H9 (cell line): ENCODE results near the gene GAREM1. TPM values are rescaled to one million over a fixed set of nuclear protein-coding genes. Genes with fewer than 3 reads are reported as not detected.

Experiments
- DNase-seq: peaks from one replicate; pipeline ENCODE4 v3.0.0-alpha.2; 2017
- H2AFZ ChIP-seq: one replicate; pipeline ENCODE4 v1.6.1; 2013; ENCODE audit warnings: mild to moderate bottlenecking, low read length, control low read depth, moderate library complexity
- H2AK5ac ChIP-seq: 2 replicates; pipeline ENCODE4 v1.6.1; 2013; ENCODE audit warnings: low read length, control low read depth, mixed read lengths; ENCODE audit not compliant: insufficient read length
- H2BK120ac ChIP-seq: one replicate; pipeline ENCODE4 v1.6.1; 2013; ENCODE audit warnings: low read depth, mild to moderate bottlenecking, low read length, control low read depth, inconsistent platforms; ENCODE audit not compliant: poor library complexity, severe bottlenecking
- H2BK12ac ChIP-seq: 2 replicates; pipeline ENCODE4 v1.6.1; 2013; ENCODE audit warnings: low read length, control low read depth, mixed read lengths, low read depth; ENCODE audit not compliant: insufficient read length
- H2BK15ac ChIP-seq: 2 replicates; pipeline ENCODE4 v1.6.1; 2013; ENCODE audit warnings: low read depth, low read length, control low read depth
- H2BK20ac ChIP-seq: one replicate; pipeline ENCODE4 v1.6.1; 2013; ENCODE audit warnings: low read depth, mild to moderate bottlenecking, low read length, control low read depth, inconsistent platforms; ENCODE audit not compliant: poor library complexity, severe bottlenecking
- H2BK5ac ChIP-seq: 2 replicates; pipeline ENCODE4 v1.6.1; 2013; ENCODE audit warnings: low read length, control low read depth, mixed read lengths; ENCODE audit not compliant: insufficient read length
- H3K14ac ChIP-seq: 2 replicates; pipeline ENCODE4 v1.6.1; 2013; ENCODE audit warnings: low read length, control low read depth; ENCODE audit not compliant: insufficient read depth
- H3K18ac ChIP-seq: 2 replicates; pipeline ENCODE4 v1.6.1; 2013; ENCODE audit warnings: low read depth, mild to moderate bottlenecking, mixed read lengths, low read length, control low read depth; ENCODE audit not compliant: insufficient read length
- H3K23ac ChIP-seq: 2 replicates; pipeline ENCODE4 v1.6.1; 2013; ENCODE audit warnings: low read length, control low read depth, mixed read lengths, low read depth; ENCODE audit not compliant: insufficient read length
- H3K23me2 ChIP-seq: 2 replicates; pipeline ENCODE4 v1.6.1; 2013; ENCODE audit warnings: low read depth, mild to moderate bottlenecking, mixed read lengths, low read length, control low read depth; ENCODE audit not compliant: insufficient read length, poor library complexity, severe bottlenecking
- H3K27ac ChIP-seq: 2 replicates; pipeline ENCODE4 v1.5.1; 2013; ENCODE audit warnings: low read length, control low read depth, mixed read lengths, low read depth; ENCODE audit not compliant: insufficient read length
- H3K27me3 ChIP-seq: 2 replicates; pipeline ENCODE4 v1.6.1; 2013; ENCODE audit warnings: low read length, control low read depth, inconsistent platforms; ENCODE audit not compliant: insufficient read depth
- H3K4ac ChIP-seq: 2 replicates; pipeline ENCODE4 v1.6.1; 2013; ENCODE audit warnings: low read depth, mild to moderate bottlenecking, control low read depth, inconsistent platforms, low read length, moderate library complexity
- H3K4me1 ChIP-seq: 2 replicates; pipeline ENCODE4 v1.6.1; 2013; ENCODE audit warnings: low read length, control low read depth, inconsistent platforms; ENCODE audit not compliant: insufficient read depth
- H3K4me2 ChIP-seq: 2 replicates; pipeline ENCODE4 v1.6.1; 2013; ENCODE audit warnings: low read length, control low read depth, mixed read lengths; ENCODE audit not compliant: insufficient read length, insufficient read depth
- H3K56ac ChIP-seq: 2 replicates; pipeline ENCODE4 v1.6.1; 2013; ENCODE audit warnings: low read depth, mild to moderate bottlenecking, mixed read lengths, low read length, control low read depth; ENCODE audit not compliant: insufficient read length
- H3K79me1 ChIP-seq: 2 replicates; pipeline ENCODE4 v1.6.1; 2013; ENCODE audit warnings: low read depth, mild to moderate bottlenecking, moderate library complexity, low read length, control low read depth, inconsistent platforms; ENCODE audit not compliant: insufficient read depth, poor library complexity, severe bottlenecking
- H3K79me2 ChIP-seq: 2 replicates; pipeline ENCODE4 v1.6.1; 2013; ENCODE audit warnings: low read length, control low read depth, inconsistent platforms; ENCODE audit not compliant: insufficient read depth
- H3K9ac ChIP-seq: 2 replicates; pipeline ENCODE4 v1.6.1; 2013; ENCODE audit warnings: low read length, control low read depth, mixed read lengths; ENCODE audit not compliant: insufficient read length; ENCODE audit errors: extremely low read depth
- H3K9me3 ChIP-seq: one replicate; pipeline ENCODE4 v1.6.1; 2013; ENCODE audit warnings: low read depth, low read length, inconsistent platforms; ENCODE audit not compliant: control insufficient read depth
- H3T11ph ChIP-seq: one replicate; pipeline ENCODE4 v1.6.1; 2013; ENCODE audit warnings: mild to moderate bottlenecking, low read length, control low read depth, inconsistent platforms
- H4K20me1 ChIP-seq: one replicate; pipeline ENCODE4 v1.6.1; 2013; ENCODE audit not compliant: control insufficient read depth, insufficient read length, insufficient read depth
- H4K5ac ChIP-seq: 2 replicates; pipeline ENCODE4 v1.6.1; 2013; ENCODE audit warnings: low read depth, mild to moderate bottlenecking, mixed read lengths, low read length, control low read depth; ENCODE audit not compliant: insufficient read length
- H4K8ac ChIP-seq: replicated peaks from 2 replicates; pipeline ENCODE4 v1.6.1; 2013; ENCODE audit warnings: low read length, control low read depth, mixed read lengths, low read depth; ENCODE audit not compliant: insufficient read length
- H4K91ac ChIP-seq: 2 replicates; pipeline ENCODE4 v1.6.1; 2013; ENCODE audit warnings: low read depth, mild to moderate bottlenecking, moderate library complexity, mixed read lengths, low read length, control low read depth; ENCODE audit not compliant: insufficient read length
- H3K27ac Mint-ChIP-seq, 3 experiments: 2 replicates in 2 of 3; 3 replicates in 1 of 3; pipeline ENCODE4 v1.8.0; 2020 to 2021; ENCODE audit warnings: mixed read lengths in 3 of 3, mild to moderate bottlenecking in 1 of 3, moderate library complexity in 1 of 3
- H3K27me3 Mint-ChIP-seq: 2 replicates; pipeline ENCODE4 v1.8.0; 2021; ENCODE audit warnings: low read depth, mild to moderate bottlenecking, moderate library complexity, mixed read lengths
- H3K36me3 Mint-ChIP-seq, 3 experiments: 2 replicates in 2 of 3; 3 replicates in 1 of 3; pipeline ENCODE4 v1.8.0; 2020 to 2021; ENCODE audit warnings: low read depth in 3 of 3, mixed read lengths in 3 of 3; ENCODE audit not compliant: insufficient read depth in 1 of 3
- H3K4me1 Mint-ChIP-seq, 2 experiments: 2 replicates each; pipeline ENCODE4 v1.8.0; 2020; ENCODE audit warnings: mixed read lengths in 2 of 2
- H3K4me3 Mint-ChIP-seq, 2 experiments: 2 replicates in 1 of 2; 3 replicates in 1 of 2; pipeline ENCODE4 v1.8.0; 2020 to 2021; ENCODE audit warnings: mild to moderate bottlenecking in 2 of 2, mixed read lengths in 2 of 2, moderate library complexity in 1 of 2
- H3K9me3 Mint-ChIP-seq, 2 experiments: 2 replicates in 1 of 2; 3 replicates in 1 of 2; pipeline ENCODE4 v1.8.0; 2020; ENCODE audit warnings: mild to moderate bottlenecking in 2 of 2, mixed read lengths in 2 of 2, moderate library complexity in 1 of 2
- CTCF ChIP-seq: fragments of 200-600 bp; sonication (generic); conservative IDR thresholded peaks from 3 replicates; pipeline ENCODE4 v1.8.0; 2021; ENCODE audit warnings: antibody characterized with exemption, mild to moderate bottlenecking
- WGBS: extraction: QIAGEN DNeasy Blood & Tissue Kit; methylation state at CpG from one replicate; pipeline ENCODE4 v1.1.7; 2013; ENCODE audit warnings: missing lambda C conversion rate, low lambda C conversion rate, mixed read lengths; ENCODE audit not compliant: insufficient read length; ENCODE audit errors: extremely low coverage; 5-methylcytosine and 5-hydroxymethylcytosine counted together
- total RNA-seq: library from RNA; stranded (reverse); gene quantifications from 2 replicates; pipeline ENCODE4 v1.2.1, GENCODE V29; 2021

Gene GAREM1
- total RNA-seq, 1 experiment from 2014 or later = 4.4 TPM

- H3K27me3 ChIP-seq = no peaks in the 10 kb centered on the region
- H2BK5ac ChIP-seq = no peak overlapping the region
- no peak overlapping the region for H4K91ac ChIP-seq
- H2BK120ac ChIP-seq = no peak overlapping the region
- H3K79me2 ChIP-seq = no peaks in the 10 kb centered on the region
- no peaks in the 10 kb centered on the region for H3K23me2 ChIP-seq
- no peak overlapping the region for H3T11ph ChIP-seq
- 0 out of 4 replicates have a peak, but pooled peaks cover 0 to 2% of the 10 kb centered on the region in 2 experiments for H3K4me1 Mint-ChIP-seq
- H3K14ac ChIP-seq = no peak overlapping the region
- WGBS = no CpG with 5 or more reads among the region's 2 CpGs
- no peak overlapping the region for H3K4me2 ChIP-seq
- H3K9me3 Mint-ChIP-seq = no peaks in the 10 kb centered on the region; a peak in 1 of 5 replicates
- no peak overlapping the region for H4K8ac ChIP-seq
- H3K23ac ChIP-seq = no peak overlapping the region
- H2BK12ac ChIP-seq = no peak overlapping the region
- H3K56ac ChIP-seq = no peak overlapping the region
- no peak overlapping the region for H3K9ac ChIP-seq
- no peak overlapping the region for H2BK15ac ChIP-seq
- no peak overlapping the region for H3K18ac ChIP-seq
- no peaks in the 10 kb centered on the region for H3K79me1 ChIP-seq
- no peak overlapping the region for H3K4ac ChIP-seq
- DNase-seq = no peak
- TF ChIP-seq CTCF = no peak
- no peak overlapping the region for H2BK20ac ChIP-seq
- H3K4me3 Mint-ChIP-seq = no peak overlapping the region
- H2AK5ac ChIP-seq = no peak overlapping the region
- H3K27ac Mint-ChIP-seq = no peak overlapping the region
- no peaks in the 10 kb centered on the region for H3K4me1 ChIP-seq
- peaks cover 0 to 4% (median 2%) of the 10 kb centered on the region in 3 experiments; a peak in 4 of 7 replicates for H3K36me3 Mint-ChIP-seq
- no peaks in the 10 kb centered on the region for H3K27me3 Mint-ChIP-seq
- no peaks in the 10 kb centered on the region for H3K9me3 ChIP-seq
- no peak overlapping the region for H2AFZ ChIP-seq
- no peaks in the 10 kb centered on the region for H4K20me1 ChIP-seq
- H3K27ac ChIP-seq = no peak overlapping the region
- no peak overlapping the region for H4K5ac ChIP-seq
Measured at GRCh38 chr18:32290810-32291209, 179.9 kb downstream of the GAREM1 start.
